ENCODE data around the gene TVP23A.

The TVP23A gene

DNA sequence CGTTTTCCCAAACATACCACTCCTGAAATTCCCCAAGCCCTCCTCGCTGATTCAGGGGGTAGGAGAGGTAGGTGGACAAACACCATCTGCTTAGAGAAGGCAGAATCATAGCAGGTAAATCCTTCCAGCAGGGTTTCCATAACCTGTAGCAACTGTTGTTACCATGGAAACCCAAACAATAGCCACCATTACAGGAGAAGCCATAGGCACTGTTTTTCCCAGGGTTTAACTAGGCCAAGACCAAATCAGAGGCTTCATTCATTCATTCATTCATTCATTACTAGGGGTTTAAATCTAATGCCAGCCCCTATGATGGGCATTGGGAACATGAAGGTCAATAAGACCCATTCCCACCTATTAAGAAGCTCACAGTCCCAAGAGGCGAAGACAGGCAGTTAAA, 32.9 kb upstream of the TVP23A start:
- no peaks in the 10 kb centered on the region for H3K9me3 ChIP-seq
- H3K36me3 ChIP-seq = no peaks in the 10 kb centered on the region
- TF ChIP-seq, protein P1, sequence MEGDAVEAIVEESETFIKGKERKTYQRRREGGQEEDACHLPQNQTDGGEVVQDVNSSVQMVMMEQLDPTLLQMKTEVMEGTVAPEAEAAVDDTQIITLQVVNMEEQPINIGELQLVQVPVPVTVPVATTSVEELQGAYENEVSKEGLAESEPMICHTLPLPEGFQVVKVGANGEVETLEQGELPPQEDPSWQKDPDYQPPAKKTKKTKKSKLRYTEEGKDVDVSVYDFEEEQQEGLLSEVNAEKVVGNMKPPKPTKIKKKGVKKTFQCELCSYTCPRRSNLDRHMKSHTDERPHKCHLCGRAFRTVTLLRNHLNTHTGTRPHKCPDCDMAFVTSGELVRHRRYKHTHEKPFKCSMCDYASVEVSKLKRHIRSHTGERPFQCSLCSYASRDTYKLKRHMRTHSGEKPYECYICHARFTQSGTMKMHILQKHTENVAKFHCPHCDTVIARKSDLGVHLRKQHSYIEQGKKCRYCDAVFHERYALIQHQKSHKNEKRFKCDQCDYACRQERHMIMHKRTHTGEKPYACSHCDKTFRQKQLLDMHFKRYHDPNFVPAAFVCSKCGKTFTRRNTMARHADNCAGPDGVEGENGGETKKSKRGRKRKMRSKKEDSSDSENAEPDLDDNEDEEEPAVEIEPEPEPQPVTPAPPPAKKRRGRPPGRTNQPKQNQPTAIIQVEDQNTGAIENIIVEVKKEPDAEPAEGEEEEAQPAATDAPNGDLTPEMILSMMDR (IDR thresholded peaks at IDR 0.05; ENCODE audit: low read depth, low read length) = no peak
- DNase-seq = no peak
- H3K4me3 ChIP-seq (ENCODE audit: low read depth, low read length) = no peak overlapping the region
- H3K27me3 ChIP-seq = no peaks in the 10 kb centered on the region
- no peaks in the 10 kb centered on the region for H3K4me1 ChIP-seq

DNA sequence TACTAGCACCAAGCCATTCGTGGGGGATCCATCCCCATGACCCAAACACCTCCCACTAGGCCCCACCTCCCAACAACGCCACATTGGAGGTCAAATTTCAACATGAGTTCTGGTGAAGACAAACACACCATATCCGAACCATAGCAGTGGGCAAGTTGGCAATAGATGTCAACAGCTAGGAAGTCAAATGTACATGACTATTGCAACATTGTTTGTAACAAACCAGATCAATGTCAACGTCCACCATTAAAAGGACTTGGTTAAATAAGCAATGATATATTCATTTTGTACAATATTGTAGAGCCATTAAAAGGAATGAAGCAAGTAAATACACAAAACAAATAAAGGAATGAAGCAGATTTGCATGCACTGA, 31.9 kb upstream of the TVP23A start:
- Histone ChIP-seq H3K4me1 (no peaks in the 10 kb centered on the region), H3K27me3 (no peaks in the 10 kb centered on the region), H3K9me3 (no peaks in the 10 kb centered on the region), H3K4me3 (ENCODE audit: low read depth, low read length) (no peak overlapping the region), H3K36me3 (no peaks in the 10 kb centered on the region)
- DNase-seq = no peak
- TF ChIP-seq, protein P1 (IDR thresholded peaks at IDR 0.05; ENCODE audit: low read depth, low read length) = no peak

DNA sequence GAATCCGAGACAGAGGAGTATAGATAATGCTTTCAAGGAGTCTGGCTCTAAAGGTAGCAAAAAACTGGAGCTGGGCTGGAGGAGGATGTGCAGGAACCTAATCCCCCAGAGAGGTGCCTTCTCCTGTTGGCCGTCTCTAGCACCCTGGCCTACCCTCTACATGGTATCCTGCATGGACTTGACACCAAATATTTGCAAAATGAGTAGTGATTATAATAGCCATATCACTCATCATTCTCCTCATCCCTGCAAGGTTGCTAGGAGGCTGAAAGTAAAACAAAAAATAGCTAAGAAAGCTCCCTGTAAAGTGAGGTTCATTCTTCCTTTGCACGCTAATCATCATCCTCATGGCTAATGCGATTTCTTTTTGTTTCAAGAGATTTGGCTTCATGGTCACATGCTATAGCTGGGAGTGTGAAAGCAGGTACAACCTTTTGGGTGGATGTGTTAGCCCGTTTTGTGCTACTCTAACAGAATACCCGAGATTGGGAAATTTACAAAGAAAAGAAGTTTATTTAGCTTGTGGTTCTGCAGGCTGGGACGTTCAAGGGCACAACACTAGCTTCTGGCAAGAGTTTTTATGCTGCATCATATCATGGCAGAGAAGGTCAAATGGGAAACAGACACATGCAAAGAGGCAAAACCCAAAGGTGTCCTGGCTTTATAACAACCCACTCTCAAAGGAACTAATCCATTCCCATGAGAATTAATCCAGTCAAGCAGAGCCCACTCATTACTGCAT, 31.3 kb upstream of the TVP23A start:
- Histone ChIP-seq H3K4me3 (ENCODE audit: low read depth, low read length) (no peak overlapping the region), H3K9me3 (no peaks in the 10 kb centered on the region), H3K27me3 (no peaks in the 10 kb centered on the region), H3K36me3 (no peaks in the 10 kb centered on the region), H3K4me1 (no peaks in the 10 kb centered on the region)
- DNase-seq = no peak
- TF ChIP-seq, protein P1 (IDR thresholded peaks at IDR 0.05; ENCODE audit: low read depth, low read length) = no peak

DNA sequence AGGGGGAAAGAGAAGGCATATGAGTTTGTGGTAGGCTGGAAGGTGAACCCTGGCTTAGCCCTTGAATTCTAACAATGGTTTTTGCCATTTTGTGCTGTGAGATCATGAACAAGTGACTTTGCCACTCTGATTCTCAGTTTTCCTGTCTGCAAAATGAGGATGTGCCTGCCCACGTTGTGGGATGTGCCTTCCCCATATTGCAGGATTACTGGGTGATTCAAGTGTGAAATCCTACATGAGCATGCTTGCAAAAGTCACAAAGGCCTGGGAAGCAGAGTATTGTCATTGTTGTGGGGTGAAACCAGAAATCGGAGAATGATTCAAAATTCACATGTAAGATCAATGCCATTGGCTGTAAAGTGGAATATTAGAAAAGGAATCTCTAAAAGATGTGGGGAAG, 28.6 kb upstream of the TVP23A start:
- TF ChIP-seq, protein P1 (IDR thresholded peaks at IDR 0.05; ENCODE audit: low read depth, low read length) = no peak
- Histone ChIP-seq H3K9me3 (no peaks in the 10 kb centered on the region), H3K27me3 (no peaks in the 10 kb centered on the region), H3K4me1 (no peaks in the 10 kb centered on the region), H3K36me3 (no peaks in the 10 kb centered on the region), H3K4me3 (ENCODE audit: low read depth, low read length) (no peak overlapping the region)
- no peak for DNase-seq

DNA sequence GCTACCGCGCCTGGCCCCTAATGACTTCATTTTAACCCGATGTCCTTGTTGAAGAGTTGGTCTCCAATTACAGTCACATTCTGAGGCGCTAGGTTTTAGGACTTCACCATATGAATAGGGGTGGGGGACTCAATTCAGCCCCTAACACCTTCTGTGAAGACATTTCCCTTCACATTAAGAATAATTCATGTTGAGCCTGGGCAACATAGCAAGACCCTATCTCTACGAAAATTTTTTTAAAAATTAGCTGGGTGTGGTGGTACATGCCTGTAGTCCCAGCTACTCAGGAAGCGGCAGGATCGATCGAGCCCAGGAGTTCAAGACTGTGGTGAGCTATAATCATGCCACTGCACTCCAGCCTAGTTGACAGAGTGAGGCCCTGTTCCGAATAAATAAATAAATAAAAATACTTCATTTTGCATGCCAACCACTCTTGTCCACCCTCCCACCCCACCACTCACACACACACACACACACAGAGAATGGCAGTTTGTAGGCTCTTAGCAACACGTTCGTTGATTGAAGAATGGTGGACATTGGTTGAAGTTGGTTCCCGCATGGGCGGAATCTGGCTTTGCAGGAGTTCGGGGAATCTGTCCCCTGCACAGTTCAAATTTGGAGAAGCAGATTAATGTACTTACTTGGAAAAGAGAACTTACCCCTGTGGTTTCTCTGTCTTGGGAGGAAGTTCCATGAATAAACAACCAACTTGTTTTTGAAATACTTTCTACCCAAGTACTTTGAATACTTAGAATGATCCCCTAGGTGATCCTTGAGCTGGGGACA, 27.8 kb upstream of the TVP23A start:
- no peak for DNase-seq
- no peaks in the 10 kb centered on the region for H3K36me3 ChIP-seq
- TF ChIP-seq, protein P1 (IDR thresholded peaks at IDR 0.05; ENCODE audit: low read depth, low read length) = no peak
- no peaks in the 10 kb centered on the region for H3K4me1 ChIP-seq
- H3K4me3 ChIP-seq (ENCODE audit: low read depth, low read length) = no peak overlapping the region
- no peaks in the 10 kb centered on the region for H3K9me3 ChIP-seq
- no peaks in the 10 kb centered on the region; the same call in 1 of the 2 replicates for H3K27me3 ChIP-seq

GRCh38 chr16:10840703-10841102, 22.1 kb upstream of the TVP23A start:
- Histone ChIP-seq H3K4me3 (ENCODE audit: low read depth, low read length) (no peak overlapping the region), H3K27me3 (peaks cover 3% of the 10 kb centered on the region; the same call in 1 of the 2 replicates), H3K36me3 (no peaks in the 10 kb centered on the region), H3K4me1 (no peaks in the 10 kb centered on the region), H3K9me3 (no peaks in the 10 kb centered on the region)
- TF ChIP-seq, protein P1 (IDR thresholded peaks at IDR 0.05; ENCODE audit: low read depth, low read length) = no peak
- no peak for DNase-seq
